A549 (cell line): ENCODE data around the gene NOP53. TPM values are rescaled to one million over a fixed set of nuclear protein-coding genes. Genes with fewer than 3 reads are reported as not detected.
"Not testable (repeated sequence)": the region's sequence is repeated elsewhere in the genome, so short reads cannot be mapped to it uniquely, and the experiment has no call there.

Experiments
- ATAC-seq, 2 experiments: fragments of 200-7000 bp in 1 of 2; fragments of >200 bp in 1 of 2; cut with Nextera tagmentation in 1 of 2; cut with Tn5 transposase in 1 of 2; 3 replicates each; pipeline versions ENCODE4 v1.8.0 to v1.9.1; 2018 to 2020; ENCODE audit warnings: mild to moderate bottlenecking in 1 of 2, moderate library complexity in 1 of 2
- CTCF ChIA-PET: fragments of 300-600 bp; sonication (Branson Sonifier 250); formaldehyde crosslinking; extraction: SDS; loops from one replicate; lab custom pipeline; 2021; ENCODE audit warnings: antibody characterized with exemption, inconsistent platforms; lab: Yijun Ruan, JAX
- POLR2A ChIA-PET: fragments of 350-600 bp; formaldehyde crosslinking; extraction: SDS; loops from one replicate; lab custom pipeline; 2021; ENCODE audit warnings: antibody characterized with exemption, inconsistent platforms; lab: Yijun Ruan, JAX
- DNase-seq, 2 experiments: peaks; one replicate each; pipeline versions ENCODE4 v3.0.0 to v3.0.0-alpha.2; 2011 to 2016; ENCODE audit warnings: low read depth in 1 of 2, low spot score in 1 of 2
- FAIRE-seq: peaks from 2 replicates; lab custom pipeline; 2011; peaks lifted over from hg19 to GRCh38; lab: Jason Lieb, UNC
- H3K27ac ChIP-seq, 2 experiments: fragments of >200 bp; sonication (Bioruptor Twin); formaldehyde crosslinking; 3 replicates each; pipeline ENCODE4 v1.5.1; 2016 to 2017
- H3K4me1 ChIP-seq: fragments of >200 bp; sonication (Bioruptor Twin); formaldehyde crosslinking; 3 replicates; pipeline ENCODE4 v1.6.1; 2016
- H3K4me2 ChIP-seq: fragments of >200 bp; sonication (Bioruptor Twin); formaldehyde crosslinking; 3 replicates; pipeline ENCODE4 v1.6.1; 2016
- H3K4me3 ChIP-seq: fragments of >200 bp; sonication (Bioruptor Twin); formaldehyde crosslinking; 3 replicates; pipeline ENCODE4 v1.5.1; 2016
- H3K9me3 ChIP-seq: fragments of >200 bp; sonication (Bioruptor Twin); formaldehyde crosslinking; 3 replicates; pipeline ENCODE4 v1.6.1; 2016
- BHLHE40 ChIP-seq: IDR thresholded peaks from 2 replicates; pipeline ENCODE4 v1.6.1; 2012; ENCODE audit warnings: low read depth, low read length, inconsistent platforms
- CBX8 ChIP-seq: fragments of 200-600 bp; sonication (generic); IDR thresholded peaks from 2 replicates; pipeline ENCODE4 v1.6.1; 2016
- CHD2 ChIP-seq: fragments of 150-350 bp; IDR thresholded peaks from 2 replicates; pipeline ENCODE4 v1.6.1; 2014; ENCODE audit warnings: low read length; ENCODE audit not compliant: partially characterized antibody
- EHF ChIP-seq: fragments of 250-450 bp; sonication (Bioruptor Pico); IDR thresholded peaks from 2 replicates; pipeline ENCODE4 v1.5.0; 2020; ENCODE audit warnings: mild to moderate bottlenecking
- ESRRA ChIP-seq: fragments of 150-350 bp; IDR thresholded peaks from 2 replicates; pipeline ENCODE4 v1.6.1; 2014; ENCODE audit warnings: mild to moderate bottlenecking, low read length, borderline replicate concordance
- FOSB ChIP-seq: fragments of 250-450 bp; sonication (Bioruptor Pico); IDR thresholded peaks from 2 replicates; pipeline ENCODE4 v1.5.0; 2020; ENCODE audit warnings: mild to moderate bottlenecking, moderate library complexity
- FOXS1 ChIP-seq: fragments of 250-450 bp; sonication (Bioruptor Pico); IDR thresholded peaks from 2 replicates; pipeline ENCODE4 v1.5.0; 2020; ENCODE audit warnings: mild to moderate bottlenecking, moderate library complexity
- HEYL ChIP-seq: fragments of 250-450 bp; sonication (Bioruptor Pico); IDR thresholded peaks from 2 replicates; pipeline ENCODE4 v1.8.0; 2021; ENCODE audit warnings: mild to moderate bottlenecking, moderate library complexity
- HMGXB4 ChIP-seq: fragments of 250-450 bp; sonication (Bioruptor Pico); IDR thresholded peaks from 2 replicates; pipeline ENCODE4 v1.5.0; 2021; ENCODE audit warnings: mild to moderate bottlenecking, moderate library complexity, borderline replicate concordance
- HOXA7 ChIP-seq: fragments of 250-450 bp; sonication (Bioruptor Pico); IDR thresholded peaks from 2 replicates; pipeline ENCODE4 v1.5.0; 2020; ENCODE audit warnings: mild to moderate bottlenecking, moderate library complexity
- HOXB13 ChIP-seq: fragments of 250-450 bp; sonication (Bioruptor Pico); IDR thresholded peaks from 2 replicates; pipeline ENCODE4 v1.5.0; 2020; ENCODE audit warnings: low read depth, mild to moderate bottlenecking, moderate library complexity
- MAFK ChIP-seq: fragments of 450-650 bp; IDR thresholded peaks from 2 replicates; pipeline ENCODE4 v1.6.1; 2014; ENCODE audit not compliant: partially characterized antibody
- MAX ChIP-seq: IDR thresholded peaks from 2 replicates; pipeline ENCODE4 v1.6.1; 2012
- MYC ChIP-seq: IDR thresholded peaks from 2 replicates; pipeline ENCODE4 v1.6.1; 2012; ENCODE audit warnings: mild to moderate bottlenecking, inconsistent platforms, low read length, improper control_type of control experiment, borderline replicate concordance
- NFE2L2 ChIP-seq: fragments of 150-350 bp; conservative IDR thresholded peaks from 2 replicates; pipeline ENCODE4 v1.6.1; 2014; ENCODE audit warnings: low read length
- NPAS2 ChIP-seq: fragments of 250-450 bp; sonication (Bioruptor Pico); IDR thresholded peaks from 2 replicates; pipeline ENCODE4 v1.8.0; 2022; ENCODE audit warnings: mild to moderate bottlenecking, moderate library complexity, borderline replicate concordance
- PHF8 ChIP-seq: fragments of 200-600 bp; sonication (generic); IDR thresholded peaks from 2 replicates; pipeline ENCODE4 v1.6.1; 2016; ENCODE audit warnings: low read depth, mild to moderate bottlenecking, antibody characterized with exemption, moderate library complexity, borderline replicate concordance
- POLR2AphosphoS2 ChIP-seq: conservative IDR thresholded peaks from 2 replicates; pipeline ENCODE4 v1.6.1; 2012; ENCODE audit warnings: low read length, improper control_type of control experiment, inconsistent platforms
- RAD21 ChIP-seq, 2 experiments: fragments of >200 bp in 1 of 2; sonication (Bioruptor Twin) in 1 of 2; formaldehyde crosslinking in 1 of 2; IDR thresholded peaks in 1 of 2; conservative IDR thresholded peaks in 1 of 2; 2 replicates in 1 of 2; 3 replicates in 1 of 2; pipeline ENCODE4 v1.6.1; 2012 to 2018; ENCODE audit warnings: inconsistent platforms in 1 of 2
- TFCP2L1 ChIP-seq: fragments of 250-450 bp; sonication (Bioruptor Pico); IDR thresholded peaks from 2 replicates; pipeline ENCODE4 v1.5.0; 2021; ENCODE audit warnings: mild to moderate bottlenecking
- ZC3H11A ChIP-seq: fragments of 450-650 bp; IDR thresholded peaks from 2 replicates; pipeline ENCODE4 v1.6.1; 2014; ENCODE audit warnings: antibody characterized with exemption, mild to moderate bottlenecking
- ZSCAN20 ChIP-seq: fragments of 250-450 bp; sonication (Bioruptor Pico); IDR thresholded peaks from 2 replicates; pipeline ENCODE4 v1.8.0; 2022; ENCODE audit warnings: mild to moderate bottlenecking, moderate library complexity
- WGBS: methylation state at CpG from one replicate; pipeline ENCODE4 v1.1.6; 2017; ENCODE audit errors: missing lambda C conversion rate; 5-methylcytosine and 5-hydroxymethylcytosine counted together
- polyA plus RNA-seq, 4 experiments: library from polyadenylated mRNA; depleted of rRNA in 3 of 4; stranded (reverse); fragments of >200 nt; fragmentation: RNase III in 1 of 4; extraction: RNeasy Plus Mini Kit Qiagen cat#74134 plus additional on column Dnase treatment in 1 of 4; gene quantifications; 2 replicates in 3 of 4; 3 replicates in 1 of 4; pipeline ENCODE4 v1.2.3, GENCODE V29; 2011 to 2017

NOP53 gene
- polyA plus RNA-seq, 2 of the 4 experiments (the other 2 are of a cell fraction) = 135 to 182 TPM

- H3K9me3 ChIP-seq = peaks cover 4% of the 10 kb centered on the region; the same call in 1 of the 3 replicates
- DNase-seq (no peak), FAIRE-seq (no peak), ATAC-seq (no peak)
- WGBS = 97% methylated on average over 20 of the region's 25 CpGs
- H3K4me1 ChIP-seq = no peaks in the 10 kb centered on the region
- no peak overlapping the region for H3K4me2 ChIP-seq
- no peak overlapping the region for H3K27ac ChIP-seq
- ChIA-PET POLR2A (no interaction called here), CTCF (interaction anchor here (0.8 to 1.7 kb wide), 2 partner anchors 12 to 60 kb away, joined by 4 read pairs; no protein-coding TSS in a partner anchor)
- H3K4me3 ChIP-seq = no peak overlapping the region
- TF ChIP-seq ZC3H11A (no peak), HOXB13 (CRISPR knock-in tag) (no peak), MAX (no peak), FOSB (CRISPR knock-in tag) (no peak), HEYL (no peak), PHF8 (no peak), FOXS1 (no peak)
Measured at GRCh38 chr19:47802521-47803043, 57.2 kb downstream of the NOP53 start.

- CTCF ChIA-PET, H3K9me3 ChIP-seq, FAIRE-seq, POLR2A ChIA-PET, H3K4me2 ChIP-seq, H3K4me3 ChIP-seq, H3K27ac ChIP-seq, H3K4me1 ChIP-seq, DNase-seq: not testable (repeated sequence)
- ATAC-seq = peak in 1 of 2 experiments; percentile 27; a peak in 2 of 6 replicates
- 56% methylated on average over 7 of the region's 21 CpGs for WGBS
Measured at GRCh38 chr19:47803148-47803547, 57.8 kb downstream of the NOP53 start.

- DNase-seq, FAIRE-seq, H3K4me1 ChIP-seq, H3K4me2 ChIP-seq, POLR2A ChIA-PET, H3K9me3 ChIP-seq, H3K4me3 ChIP-seq, H3K27ac ChIP-seq, CTCF ChIA-PET: not testable (repeated sequence)
- no CpG with 5 or more reads among the region's 12 CpGs for WGBS
- peak; percentile 48 to 49; a peak in 5 of 6 replicates for ATAC-seq
Measured at GRCh38 chr19:47803671-47804070, 58.3 kb downstream of the NOP53 start.

GRCh38 chr19:47804451-47804850 lies 59.1 kb downstream of the NOP53 start, which contains the start of gene TPRX1:
Gene TPRX1 (minus strand): TSS chr19:47804551. CDS start chr19:47804539, 12 bp downstream.
- ChIA-PET CTCF (interaction anchor here (1.3 to 3.6 kb wide), 3 partner anchors 8 to 59 kb away, joined by 3 to 33 read pairs (median 19); no protein-coding TSS in a partner anchor), POLR2A (interaction anchor here (0.6 kb wide), 1 partner anchor 37 kb away, joined by 9 read pairs; no protein-coding TSS in a partner anchor)
- not testable (repeated sequence) for H3K27ac ChIP-seq, H3K4me1 ChIP-seq, H3K4me2 ChIP-seq, FAIRE-seq, DNase-seq, H3K9me3 ChIP-seq, H3K4me3 ChIP-seq
- 27% methylated on average over 5 of the region's 5 CpGs for WGBS
- ATAC-seq = peak; percentile 43 to 44; a peak in 4 of 6 replicates

GRCh38 chr19:47805313-47805712 lies 60.0 kb downstream of the NOP53 start:
- TF ChIP-seq ZSCAN20 (CRISPR knock-in tag) (no peak), NFE2L2 (no peak), MYC (no peak), BHLHE40 (no peak), MAX (no peak), HOXA7 (no peak), POLR2AphosphoS2 (no peak), RAD21 (conservative IDR thresholded peaks at IDR 0.05 in 1 of 2, IDR thresholded peaks at IDR 0.05 in 1 of 2) (no peak), EHF (no peak), CHD2 (no peak), ESRRA (no peak), TFCP2L1 (CRISPR knock-in tag) (no peak), CBX8 (no peak), MAFK (no peak), HMGXB4 (CRISPR knock-in tag) (no peak), NPAS2 (CRISPR knock-in tag) (no peak), HOXB13 (CRISPR knock-in tag) (no peak)
- no peak overlapping the region for H3K27ac ChIP-seq
- peak in 1 of 2 experiments; percentile 24; a peak in 3 of 6 replicates for ATAC-seq
- peaks cover 4% of the 10 kb centered on the region; the same call in 1 of the 3 replicates for H3K9me3 ChIP-seq
- CTCF ChIA-PET = interaction anchor here (1.3 to 3.6 kb wide), 5 partner anchors 9 to 63 kb away, joined by 3 to 33 read pairs (median 10); no protein-coding TSS in a partner anchor
- H3K4me1 ChIP-seq = no peaks in the 10 kb centered on the region; the same call in 2 of the 3 replicates
- H3K4me3 ChIP-seq = no peak overlapping the region
- no peak overlapping the region for H3K4me2 ChIP-seq
- DNase-seq = no peak
- POLR2A ChIA-PET = no interaction called here
- no peak for FAIRE-seq
- WGBS = 52% methylated on average over 10 of the region's 10 CpGs
